Smooth muscle cell (in vitro differentiated cells): ENCODE results near the gene IPCEF1. TPM values are rescaled to one million over a fixed set of nuclear protein-coding genes. Genes with fewer than 3 reads are reported as not detected.

ENCODE experiments used
- DNase-seq: peaks from one replicate; lab custom pipeline; 2025; ENCODE audit not compliant: unreplicated experiment; lab: John Stamatoyannopoulos, UW
- H2AFZ ChIP-seq: fragments of 200-600 bp; sonication (generic); 2 replicates; pipeline ENCODE4 v1.6.0; 2016; ENCODE audit warnings: antibody characterized with exemption, low read depth, mild to moderate bottlenecking
- H3F3A ChIP-seq: fragments of 200-600 bp; sonication (generic); 2 replicates; pipeline ENCODE4 v1.6.0; 2017; ENCODE audit warnings: antibody characterized with exemption, low read depth
- H3K27ac ChIP-seq: fragments of 200-600 bp; sonication (generic); 2 replicates; pipeline ENCODE4 v1.5.1; 2016; ENCODE audit warnings: low read depth, mild to moderate bottlenecking
- H3K27me3 ChIP-seq: fragments of 200-600 bp; sonication (generic); 2 replicates; pipeline ENCODE4 v1.6.1; 2016; ENCODE audit warnings: low read depth, mild to moderate bottlenecking
- H3K36me3 ChIP-seq: fragments of 200-600 bp; sonication (generic); 2 replicates; pipeline ENCODE4 v1.5.1; 2016; ENCODE audit warnings: low read depth
- H3K4me1 ChIP-seq: fragments of 200-600 bp; sonication (generic); 2 replicates; pipeline ENCODE4 v1.5.1; 2016; ENCODE audit warnings: low read depth
- H3K4me2 ChIP-seq: fragments of 200-600 bp; sonication (generic); 2 replicates; pipeline ENCODE4 v1.6.0; 2016; ENCODE audit warnings: mild to moderate bottlenecking
- H3K4me3 ChIP-seq: fragments of 200-600 bp; sonication (generic); 2 replicates; pipeline ENCODE4 v1.5.1; 2016; ENCODE audit warnings: mild to moderate bottlenecking
- H3K79me2 ChIP-seq: fragments of 200-600 bp; sonication (generic); 2 replicates; pipeline ENCODE4 v1.6.0; 2016; ENCODE audit warnings: low read depth, mild to moderate bottlenecking
- H3K9ac ChIP-seq: fragments of 200-600 bp; sonication (generic); 2 replicates; pipeline ENCODE4 v1.6.0; 2016; ENCODE audit warnings: low read depth
- H3K9me3 ChIP-seq: fragments of 200-600 bp; sonication (generic); replicated peaks from 2 replicates; pipeline ENCODE4 v1.5.1; 2016; ENCODE audit warnings: low read depth
- H4K20me1 ChIP-seq: fragments of 200-600 bp; sonication (generic); 2 replicates; pipeline ENCODE4 v1.6.0; 2016; ENCODE audit warnings: low read depth
- CTCF ChIP-seq: fragments of 200-600 bp; sonication (generic); IDR thresholded peaks from 2 replicates; pipeline ENCODE4 v1.5.1; 2017; ENCODE audit warnings: borderline replicate concordance, mild to moderate bottlenecking, antibody characterized with exemption; ENCODE audit not compliant: insufficient read depth, poor library complexity, severe bottlenecking
- WGBS: methylation state at CpG from one replicate; pipeline ENCODE4 v1.1.7; 2016; ENCODE audit warnings: low lambda C conversion rate; 5-methylcytosine and 5-hydroxymethylcytosine counted together
- polyA plus RNA-seq: library from polyadenylated mRNA; unstranded; fragments of >200 nt; fragmentation: Nextera tagmentation; extraction: Ambion mirVana; gene quantifications from 2 replicates; pipeline ENCODE4 v1.2.1, GENCODE V29; 2016
- total RNA-seq: library from RNA; depleted of rRNA; stranded (reverse); fragments of >200 nt; gene quantifications from 2 replicates; pipeline ENCODE4 v1.2.3, GENCODE V29; 2014

Gene IPCEF1
- total and polyA plus RNA-seq, 2 experiments from 2014 or later: 0.04 TPM; not detected in 1

GRCh38 chr6:154218301-154218700 lies 138.3 kb downstream of the IPCEF1 start:
- no peaks in the 10 kb centered on the region for H3K79me2 ChIP-seq
- no peaks in the 10 kb centered on the region for H3K9me3 ChIP-seq
- peaks cover 17% of the 10 kb centered on the region for H3K4me1 ChIP-seq
- H2AFZ ChIP-seq: peak overlapping the region; percentile 43
- H3F3A ChIP-seq: no peaks in the 10 kb centered on the region
- no peaks in the 10 kb centered on the region for H3K27me3 ChIP-seq
- no peak for DNase-seq
- WGBS: 72% methylated on average over 6 of the region's 6 CpGs
- no peaks in the 10 kb centered on the region for H4K20me1 ChIP-seq
- H3K36me3 ChIP-seq: no peaks in the 10 kb centered on the region
- H3K27ac ChIP-seq: no peak overlapping the region
- no peak overlapping the region for H3K4me3 ChIP-seq
- no peak for TF ChIP-seq CTCF
- no peak overlapping the region for H3K4me2 ChIP-seq
- no peak overlapping the region for H3K9ac ChIP-seq

DNA sequence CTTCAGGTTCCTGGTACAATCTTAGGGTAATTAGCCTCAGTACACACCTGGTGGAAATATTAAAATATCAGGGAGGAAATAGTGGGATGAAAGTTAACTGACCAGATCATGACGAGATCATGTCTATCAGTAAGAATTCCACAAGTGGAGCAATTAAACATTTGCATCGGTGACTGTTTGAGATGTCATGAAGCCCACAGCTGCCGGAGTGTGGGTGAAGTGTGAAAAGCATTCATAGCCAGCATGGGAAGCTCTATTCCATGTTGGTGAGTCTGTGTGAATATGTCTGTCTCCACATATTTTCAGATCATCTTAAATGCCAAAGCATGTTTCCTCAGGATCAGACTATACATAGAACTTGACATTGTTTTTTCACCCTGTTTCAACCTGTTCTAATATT lies 142.8 kb downstream of the IPCEF1 start:
- no peaks in the 10 kb centered on the region for H3K9me3 ChIP-seq
- no peak overlapping the region for H3K27ac ChIP-seq
- TF ChIP-seq CTCF: no peak
- H3K27me3 ChIP-seq: no peaks in the 10 kb centered on the region
- no peak overlapping the region for H3K4me2 ChIP-seq
- WGBS: 94% methylated on average over 3 of the region's 3 CpGs
- no peaks in the 10 kb centered on the region for H3K79me2 ChIP-seq
- no peak for DNase-seq
- no peaks in the 10 kb centered on the region for H4K20me1 ChIP-seq
- no peak overlapping the region for H2AFZ ChIP-seq
- H3K4me3 ChIP-seq: no peak overlapping the region
- peaks cover 12% of the 10 kb centered on the region for H3K4me1 ChIP-seq
- H3K36me3 ChIP-seq: no peaks in the 10 kb centered on the region
- no peak overlapping the region for H3K9ac ChIP-seq
- no peaks in the 10 kb centered on the region for H3F3A ChIP-seq

- no peaks in the 10 kb centered on the region for H3K9me3 ChIP-seq
- no peak overlapping the region for H3K9ac ChIP-seq
- no peak overlapping the region for H3K4me2 ChIP-seq
- no peaks in the 10 kb centered on the region for H4K20me1 ChIP-seq
- no peaks in the 10 kb centered on the region for H3K4me1 ChIP-seq
- H3K79me2 ChIP-seq: no peaks in the 10 kb centered on the region
- no peak overlapping the region for H3K27ac ChIP-seq
- H3F3A ChIP-seq: no peaks in the 10 kb centered on the region
- TF ChIP-seq CTCF: no peak
- no peak overlapping the region for H2AFZ ChIP-seq
- no peak overlapping the region for H3K4me3 ChIP-seq
- no peak for DNase-seq
- no peaks in the 10 kb centered on the region for H3K36me3 ChIP-seq
- no peaks in the 10 kb centered on the region for H3K27me3 ChIP-seq
These were observed 145.9 kb downstream of the IPCEF1 start for GRCh38 chr6:154210678-154211077.

- Histone ChIP-seq H3K27ac (no peak overlapping the region), H4K20me1 (no peaks in the 10 kb centered on the region), H3K9me3 (no peaks in the 10 kb centered on the region), H3K4me2 (no peak overlapping the region), H2AFZ (no peak overlapping the region), H3K4me3 (no peak overlapping the region), H3K79me2 (no peaks in the 10 kb centered on the region), H3K36me3 (no peaks in the 10 kb centered on the region), H3K9ac (no peak overlapping the region), H3F3A (no peaks in the 10 kb centered on the region), H3K4me1 (no peaks in the 10 kb centered on the region), H3K27me3 (no peaks in the 10 kb centered on the region)
- no peak for DNase-seq
- TF ChIP-seq CTCF: no peak
- WGBS: 94% methylated on average over 3 of the region's 3 CpGs
These were observed 147.0 kb downstream of the IPCEF1 start for GRCh38 chr6:154209555-154209954.
